ENCODE measurements around the gene DNPH1. TPM values are rescaled to one million over a fixed set of nuclear protein-coding genes. Genes with fewer than 3 reads are reported as not detected.
A peak's percentile ranks its signal among the peaks of the same experiment; 100 is the strongest.

Gene DNPH1
- total and polyA plus RNA-seq, 9 of the 15 experiments (the other 6 are each of a cell fraction or from before 2014, with no cell fraction given) = 7.3 to 300 (median 68.7) TPM

GRCh38 chr6:43181942-43182860 is 47.1 kb downstream of the DNPH1 start, which contains the start of gene CUL9 (continued):
- TF ChIP-seq ELK3 (CRISPR knock-in tag; IDR thresholded peaks at IDR 0.05) (no peak), MCM3 (IDR thresholded peaks at IDR 0.05) (no peak), PRDM10 (IDR thresholded peaks at IDR 0.05; ENCODE audit: partially characterized antibody) (peak; percentile 96), SMARCE1 (IDR thresholded peaks at IDR 0.05) (peak; percentile 42; the same call in 1 of the 2 replicates), ZNF77 (CRISPR knock-in tag; IDR thresholded peaks at IDR 0.05) (no peak), DIDO1 (tag; IDR thresholded peaks at IDR 0.05; ENCODE audit: low read depth) (peak; percentile 67; the same call in 1 of the 2 replicates), RFX1 (IDR thresholded peaks at IDR 0.05) (no peak), ZFP1 (CRISPR knock-in tag; IDR thresholded peaks at IDR 0.05) (no peak), ELF2 (CRISPR knock-in tag; IDR thresholded peaks at IDR 0.05) (peak; percentile 97)
- TF ChIP-seq, protein P1, sequence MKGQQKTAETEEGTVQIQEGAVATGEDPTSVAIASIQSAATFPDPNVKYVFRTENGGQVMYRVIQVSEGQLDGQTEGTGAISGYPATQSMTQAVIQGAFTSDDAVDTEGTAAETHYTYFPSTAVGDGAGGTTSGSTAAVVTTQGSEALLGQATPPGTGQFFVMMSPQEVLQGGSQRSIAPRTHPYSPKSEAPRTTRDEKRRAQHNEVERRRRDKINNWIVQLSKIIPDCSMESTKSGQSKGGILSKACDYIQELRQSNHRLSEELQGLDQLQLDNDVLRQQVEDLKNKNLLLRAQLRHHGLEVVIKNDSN (CRISPR knock-in tag; IDR thresholded peaks at IDR 0.05) = peak; percentile 84
- TF ChIP-seq, protein P2, sequence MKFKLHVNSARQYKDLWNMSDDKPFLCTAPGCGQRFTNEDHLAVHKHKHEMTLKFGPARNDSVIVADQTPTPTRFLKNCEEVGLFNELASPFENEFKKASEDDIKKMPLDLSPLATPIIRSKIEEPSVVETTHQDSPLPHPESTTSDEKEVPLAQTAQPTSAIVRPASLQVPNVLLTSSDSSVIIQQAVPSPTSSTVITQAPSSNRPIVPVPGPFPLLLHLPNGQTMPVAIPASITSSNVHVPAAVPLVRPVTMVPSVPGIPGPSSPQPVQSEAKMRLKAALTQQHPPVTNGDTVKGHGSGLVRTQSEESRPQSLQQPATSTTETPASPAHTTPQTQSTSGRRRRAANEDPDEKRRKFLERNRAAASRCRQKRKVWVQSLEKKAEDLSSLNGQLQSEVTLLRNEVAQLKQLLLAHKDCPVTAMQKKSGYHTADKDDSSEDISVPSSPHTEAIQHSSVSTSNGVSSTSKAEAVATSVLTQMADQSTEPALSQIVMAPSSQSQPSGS (CRISPR knock-in tag; IDR thresholded peaks at IDR 0.05) = no peak
- TF ChIP-seq, protein P3, sequence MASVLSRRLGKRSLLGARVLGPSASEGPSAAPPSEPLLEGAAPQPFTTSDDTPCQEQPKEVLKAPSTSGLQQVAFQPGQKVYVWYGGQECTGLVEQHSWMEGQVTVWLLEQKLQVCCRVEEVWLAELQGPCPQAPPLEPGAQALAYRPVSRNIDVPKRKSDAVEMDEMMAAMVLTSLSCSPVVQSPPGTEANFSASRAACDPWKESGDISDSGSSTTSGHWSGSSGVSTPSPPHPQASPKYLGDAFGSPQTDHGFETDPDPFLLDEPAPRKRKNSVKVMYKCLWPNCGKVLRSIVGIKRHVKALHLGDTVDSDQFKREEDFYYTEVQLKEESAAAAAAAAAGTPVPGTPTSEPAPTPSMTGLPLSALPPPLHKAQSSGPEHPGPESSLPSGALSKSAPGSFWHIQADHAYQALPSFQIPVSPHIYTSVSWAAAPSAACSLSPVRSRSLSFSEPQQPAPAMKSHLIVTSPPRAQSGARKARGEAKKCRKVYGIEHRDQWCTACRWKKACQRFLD (CRISPR knock-in tag; IDR thresholded peaks at IDR 0.05) = peak; percentile 5; the same call in 1 of the 2 replicates
- TF ChIP-seq, protein P4, sequence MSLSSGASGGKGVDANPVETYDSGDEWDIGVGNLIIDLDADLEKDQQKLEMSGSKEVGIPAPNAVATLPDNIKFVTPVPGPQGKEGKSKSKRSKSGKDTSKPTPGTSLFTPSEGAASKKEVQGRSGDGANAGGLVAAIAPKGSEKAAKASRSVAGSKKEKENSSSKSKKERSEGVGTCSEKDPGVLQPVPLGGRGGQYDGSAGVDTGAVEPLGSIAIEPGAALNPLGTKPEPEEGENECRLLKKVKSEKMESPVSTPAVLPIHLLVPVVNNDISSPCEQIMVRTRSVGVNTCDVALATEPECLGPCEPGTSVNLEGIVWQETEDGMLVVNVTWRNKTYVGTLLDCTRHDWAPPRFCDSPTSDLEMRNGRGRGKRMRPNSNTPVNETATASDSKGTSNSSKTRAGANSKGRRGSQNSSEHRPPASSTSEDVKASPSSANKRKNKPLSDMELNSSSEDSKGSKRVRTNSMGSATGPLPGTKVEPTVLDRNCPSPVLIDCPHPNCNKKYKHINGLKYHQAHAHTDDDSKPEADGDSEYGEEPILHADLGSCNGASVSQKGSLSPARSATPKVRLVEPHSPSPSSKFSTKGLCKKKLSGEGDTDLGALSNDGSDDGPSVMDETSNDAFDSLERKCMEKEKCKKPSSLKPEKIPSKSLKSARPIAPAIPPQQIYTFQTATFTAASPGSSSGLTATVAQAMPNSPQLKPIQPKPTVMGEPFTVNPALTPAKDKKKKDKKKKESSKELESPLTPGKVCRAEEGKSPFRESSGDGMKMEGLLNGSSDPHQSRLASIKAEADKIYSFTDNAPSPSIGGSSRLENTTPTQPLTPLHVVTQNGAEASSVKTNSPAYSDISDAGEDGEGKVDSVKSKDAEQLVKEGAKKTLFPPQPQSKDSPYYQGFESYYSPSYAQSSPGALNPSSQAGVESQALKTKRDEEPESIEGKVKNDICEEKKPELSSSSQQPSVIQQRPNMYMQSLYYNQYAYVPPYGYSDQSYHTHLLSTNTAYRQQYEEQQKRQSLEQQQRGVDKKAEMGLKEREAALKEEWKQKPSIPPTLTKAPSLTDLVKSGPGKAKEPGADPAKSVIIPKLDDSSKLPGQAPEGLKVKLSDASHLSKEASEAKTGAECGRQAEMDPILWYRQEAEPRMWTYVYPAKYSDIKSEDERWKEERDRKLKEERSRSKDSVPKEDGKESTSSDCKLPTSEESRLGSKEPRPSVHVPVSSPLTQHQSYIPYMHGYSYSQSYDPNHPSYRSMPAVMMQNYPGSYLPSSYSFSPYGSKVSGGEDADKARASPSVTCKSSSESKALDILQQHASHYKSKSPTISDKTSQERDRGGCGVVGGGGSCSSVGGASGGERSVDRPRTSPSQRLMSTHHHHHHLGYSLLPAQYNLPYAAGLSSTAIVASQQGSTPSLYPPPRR (CRISPR knock-in tag; IDR thresholded peaks at IDR 0.05; ENCODE audit: borderline replicate concordance) = peak; percentile 78; the same call in 1 of the 2 replicates
